OCI-LY7 (cell line): ENCODE data around the gene IMPDH1.

Experiments
- CTCF ChIP-seq: fragments of 200-600 bp; sonication (generic); conservative IDR thresholded peaks from 2 replicates; pipeline ENCODE4 v1.5.1; 2014; ENCODE audit warnings: mild to moderate bottlenecking, antibody characterized with exemption, low read length, moderate library complexity, mixed read lengths
- EZH2phosphoT487 ChIP-seq: fragments of 200-600 bp; sonication (generic); IDR thresholded peaks from 2 replicates; pipeline ENCODE4 v1.6.1; 2018; ENCODE audit warnings: low read depth, borderline replicate concordance, mild to moderate bottlenecking, mixed run types, antibody characterized with exemption, low read length, moderate library complexity, mixed read lengths

- no peak for TF ChIP-seq EZH2phosphoT487
- TF ChIP-seq CTCF, result no peak
Measured at GRCh38 chr7:128343554-128344430, 66.0 kb downstream of the IMPDH1 start, which contains the start of gene RBM28.
